IMR-90 (cell line): Measurements from ENCODE around the gene PHLDB1. TPM values are rescaled to one million over a fixed set of nuclear protein-coding genes. Genes with fewer than 3 reads are reported as not detected.

Experiments
- ATAC-seq: fragments of 200-7000 bp; cut with Tn5 transposase; 2 replicates; pipeline ENCODE4 v1.9.1; 2020; ENCODE audit warnings: low read depth, mild to moderate bottlenecking, moderate library complexity
- BruUV-seq: library from RNA; stranded (reverse); fragments of 400-500 nt; replicated peaks from 2 replicates; lab custom pipeline; 2021; lab: Mats Ljungman, UMichigan
- CTCF ChIA-PET: fragments of 300-600 bp; formaldehyde crosslinking; extraction: SDS; loops from one replicate; lab custom pipeline; 2021; ENCODE audit warnings: antibody characterized with exemption; lab: Yijun Ruan, JAX
- POLR2A ChIA-PET: fragments of 300-600 bp; sonication (Branson Sonifier 250); formaldehyde crosslinking; loops from one replicate; lab custom pipeline; 2022; ENCODE audit warnings: antibody characterized with exemption; ENCODE audit not compliant: unreplicated experiment; lab: Charles Lee
- DNase-seq: peaks from one replicate; pipeline ENCODE4 v3.0.0; 2013
- H2AFZ ChIP-seq: replicated peaks from 2 replicates; pipeline ENCODE3; 2013; ENCODE audit warnings: low read length, mild to moderate bottlenecking; ENCODE audit not compliant: poor library complexity
- H2AK5ac ChIP-seq: 2 replicates; pipeline ENCODE4 v1.6.1; 2013; ENCODE audit warnings: low read depth, low read length, inconsistent platforms
- H2AK9ac ChIP-seq: replicated peaks from 2 replicates; pipeline ENCODE3; 2013; ENCODE audit warnings: mild to moderate bottlenecking, low read depth, low read length, moderate library complexity; ENCODE audit not compliant: poor library complexity
- H2BK120ac ChIP-seq: 2 replicates; pipeline ENCODE4 v1.6.1; 2013; ENCODE audit warnings: low read depth, low read length, inconsistent platforms
- H2BK15ac ChIP-seq: 3 replicates; pipeline ENCODE4 v1.6.1; 2013; ENCODE audit warnings: low read depth, low read length, inconsistent platforms
- H2BK20ac ChIP-seq: 2 replicates; pipeline ENCODE4 v1.6.1; 2013; ENCODE audit warnings: low read depth, mild to moderate bottlenecking, inconsistent platforms, low read length, moderate library complexity
- H2BK5ac ChIP-seq: 2 replicates; pipeline ENCODE4 v1.6.1; 2013; ENCODE audit warnings: mild to moderate bottlenecking, low read depth, low read length, inconsistent platforms; ENCODE audit not compliant: poor library complexity, severe bottlenecking
- H3K14ac ChIP-seq: replicated peaks from 2 replicates; pipeline ENCODE4 v1.6.1; 2013; ENCODE audit warnings: low read depth, low read length, inconsistent platforms
- H3K18ac ChIP-seq: 2 replicates; pipeline ENCODE4 v1.6.1; 2013; ENCODE audit warnings: low read depth, low read length, control low read depth
- H3K23ac ChIP-seq: 2 replicates; pipeline ENCODE4 v1.6.1; 2013; ENCODE audit warnings: low read depth, low read length, inconsistent platforms
- H3K27ac ChIP-seq: 2 replicates; pipeline ENCODE4 v1.5.1; 2013; ENCODE audit warnings: mild to moderate bottlenecking, control low read depth, low read length; ENCODE audit not compliant: insufficient read depth
- H3K27me3 ChIP-seq: 2 replicates; pipeline ENCODE4 v1.6.1; 2013; ENCODE audit warnings: low read length; ENCODE audit not compliant: control insufficient read depth, insufficient read depth
- H3K36me3 ChIP-seq: 2 replicates; pipeline ENCODE4 v1.6.1; 2013; ENCODE audit warnings: low read length, mixed read lengths; ENCODE audit not compliant: control insufficient read depth, insufficient read depth
- H3K4ac ChIP-seq: 2 replicates; pipeline ENCODE4 v1.6.1; 2013; ENCODE audit warnings: low read depth, low read length, inconsistent platforms
- H3K4me1 ChIP-seq: 2 replicates; pipeline ENCODE4 v1.6.1; 2013; ENCODE audit warnings: low read length, mixed read lengths; ENCODE audit not compliant: control insufficient read depth, insufficient read depth
- H3K4me2 ChIP-seq: 2 replicates; pipeline ENCODE4 v1.6.1; 2013; ENCODE audit warnings: low read depth, mild to moderate bottlenecking, control low read depth, low read length, moderate library complexity
- H3K4me3 ChIP-seq: 2 replicates; pipeline ENCODE4 v1.5.1; 2013; ENCODE audit warnings: low read depth, mild to moderate bottlenecking, control low read depth, low read length, moderate library complexity; ENCODE audit not compliant: insufficient read depth
- H3K56ac ChIP-seq: 2 replicates; pipeline ENCODE4 v1.6.1; 2013; ENCODE audit warnings: low read length, inconsistent platforms; ENCODE audit not compliant: insufficient read depth; ENCODE audit errors: extremely low read depth
- H3K79me1 ChIP-seq, 2 experiments: 2 replicates each; pipeline ENCODE4 v1.6.1; 2013; ENCODE audit warnings: low read length in 2 of 2, inconsistent platforms in 1 of 2, low read depth in 1 of 2
- H3K9ac ChIP-seq: 2 replicates; pipeline ENCODE4 v1.6.1; 2013; ENCODE audit warnings: low read depth, low read length, control low read depth
- H3K9me1 ChIP-seq: 2 replicates; pipeline ENCODE4 v1.6.1; 2013; ENCODE audit warnings: low read length, inconsistent platforms; ENCODE audit not compliant: insufficient read depth
- H3K9me3 ChIP-seq: 2 replicates; pipeline ENCODE4 v1.6.1; 2013; ENCODE audit warnings: low read length; ENCODE audit not compliant: control insufficient read depth, insufficient read depth
- H4K20me1 ChIP-seq: 2 replicates; pipeline ENCODE4 v1.6.1; 2013; ENCODE audit warnings: low read length, inconsistent platforms; ENCODE audit not compliant: insufficient read depth
- H4K5ac ChIP-seq: 2 replicates; pipeline ENCODE4 v1.6.1; 2013; ENCODE audit warnings: mild to moderate bottlenecking, low read depth, low read length, control low read depth
- H4K8ac ChIP-seq, 2 experiments: 2 replicates each; pipeline ENCODE4 v1.6.1; 2013; ENCODE audit warnings: low read depth in 2 of 2, low read length in 2 of 2, control low read depth in 1 of 2, inconsistent platforms in 1 of 2
- H4K91ac ChIP-seq: 2 replicates; pipeline ENCODE4 v1.6.1; 2013; ENCODE audit warnings: low read depth, low read length, inconsistent platforms; ENCODE audit not compliant: insufficient read depth
- CEBPB ChIP-seq: IDR thresholded peaks from 2 replicates; pipeline ENCODE4 v1.6.1; 2012; ENCODE audit warnings: low read depth, low read length, improper control_type of control experiment
- FOS ChIP-seq: fragments of 150-350 bp; IDR thresholded peaks from 2 replicates; pipeline ENCODE4 v1.6.1; 2016; ENCODE audit warnings: low read depth, low read length
- MAFK ChIP-seq: IDR thresholded peaks from 2 replicates; pipeline ENCODE4 v1.6.1; 2012; ENCODE audit warnings: low read depth, low read length, improper control_type of control experiment
- RAD21 ChIP-seq: IDR thresholded peaks from 2 replicates; pipeline ENCODE4 v1.6.1; 2012; ENCODE audit warnings: low read length, improper control_type of control experiment
- WGBS, 2 experiments: methylation state at CpG; one replicate each; pipeline versions ENCODE4 v1.1.5 to v1.1.7; 2013; ENCODE audit warnings: missing lambda C conversion rate in 2 of 2; ENCODE audit not compliant: insufficient read length in 1 of 2; ENCODE audit errors: extremely low coverage in 2 of 2; 5-methylcytosine and 5-hydroxymethylcytosine counted together
- dilution Hi-C: fragments of 300-500 bp; cut with HindIII; formaldehyde crosslinking; loops from one replicate; pipeline ENCODE4 v1.14.3; 2018; ENCODE audit warnings: low sequenced_read_pairs; ENCODE audit not compliant: unreplicated experiment
- in situ Hi-C: fragments of 300-500 bp; cut with MboI; formaldehyde crosslinking; loops from 3 replicates; pipeline ENCODE4 v1.14.3; 2019; ENCODE audit warnings: low sequenced_read_pairs, inconsistent platforms, mixed read lengths
- intact Hi-C: fragments of 100-400 bp; cut with micrococcal nuclease; formaldehyde crosslinking; loops from 2 replicates; pipeline ENCODE4 v1.10.0; 2022
- polyA plus RNA-seq, 3 experiments: library from polyadenylated mRNA; depleted of rRNA; stranded (reverse); fragments of >200 nt; gene quantifications; 2 replicates each; pipeline ENCODE4 v1.2.3, GENCODE V29; 2012; ENCODE audit warnings: low replicate concordance in 1 of 3
- total RNA-seq: library from RNA; depleted of rRNA; stranded (reverse); fragments of >200 nt; gene quantifications from 2 replicates; pipeline ENCODE4 v1.2.3, GENCODE V29; 2012

The PHLDB1 gene
- total and polyA plus RNA-seq, 2 of the 4 experiments (the other 2 are of a cell fraction), result 40.0 to 90.4 TPM

DNA sequence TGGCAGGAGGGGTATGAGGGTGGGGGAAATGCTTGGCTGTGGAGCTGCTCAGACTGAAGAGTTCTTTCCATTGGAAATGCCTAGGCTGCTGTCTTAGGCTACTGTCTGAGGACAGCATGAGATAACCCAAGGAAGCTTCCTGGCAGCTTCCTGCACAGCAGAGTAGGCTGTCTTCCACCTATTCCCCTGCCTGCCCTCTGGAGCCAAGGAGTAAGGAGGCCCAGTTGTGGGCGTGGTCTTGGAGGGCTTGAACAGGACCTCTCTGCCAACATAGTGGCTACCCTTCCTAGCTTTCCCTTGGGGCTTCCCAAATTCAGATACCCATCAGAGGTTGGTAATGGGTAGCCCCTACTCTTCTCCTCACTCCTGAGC is 25.9 kb downstream of the PHLDB1 start:
- Histone ChIP-seq H2AFZ (no peak overlapping the region), H3K9ac (no peak overlapping the region), H3K9me1 (peaks cover 41% of the 10 kb centered on the region), H3K36me3 (peaks cover 86% of the 10 kb centered on the region), H2BK15ac (no peak overlapping the region), H3K23ac (peak overlapping the region; percentile 23; the same call in 1 of the 2 replicates), H3K4me3 (no peak overlapping the region), H2AK9ac (no peak overlapping the region), H3K4ac (no peak overlapping the region), H3K27ac (no peak overlapping the region), H3K14ac (peak overlapping the region; percentile 54; the same call in 1 of the 2 replicates), H3K4me1 (peaks cover 20% of the 10 kb centered on the region), H2BK20ac (no peak overlapping the region), H4K5ac (0 out of 2 replicates have a peak overlapping the region, but pooled peaks have one; percentile 5), H3K4me2 (no peak overlapping the region), H3K27me3 (no peaks in the 10 kb centered on the region), H2AK5ac (peak overlapping the region; percentile 47; the same call in 1 of the 2 replicates), H2BK5ac (no peak overlapping the region), H3K56ac (no peak overlapping the region), H2BK120ac (no peak overlapping the region; the same call in 1 of the 2 replicates), H4K8ac (no peak overlapping the region), H4K20me1 (peaks cover 70% of the 10 kb centered on the region), H4K91ac (no peak overlapping the region), H3K79me1 (peaks cover 53 to 95% of the 10 kb centered on the region in 2 experiments), H3K9me3 (no peaks in the 10 kb centered on the region), H3K18ac (no peak overlapping the region)
- DNase-seq (no peak), ATAC-seq (no peak)
- ChIA-PET POLR2A (interaction anchor here (1.2 kb wide), 1 partner anchor 11 kb away, joined by 3 read pairs; no protein-coding TSS in a partner anchor), CTCF (no interaction called here)
- intact Hi-C loops (no loop called here), in situ Hi-C loops (no loop called here), dilution Hi-C loops (no loop called here)
- no TSS peak for BruUV-seq
- WGBS, 2 experiments, result no CpG with 5 or more reads among the region's 1 CpG
- TF ChIP-seq CEBPB (no peak), FOS (no peak), MAFK (no peak), RAD21 (no peak)
